ENCODE measurements around the gene HOXA6.

Gene HOXA6

DNA sequence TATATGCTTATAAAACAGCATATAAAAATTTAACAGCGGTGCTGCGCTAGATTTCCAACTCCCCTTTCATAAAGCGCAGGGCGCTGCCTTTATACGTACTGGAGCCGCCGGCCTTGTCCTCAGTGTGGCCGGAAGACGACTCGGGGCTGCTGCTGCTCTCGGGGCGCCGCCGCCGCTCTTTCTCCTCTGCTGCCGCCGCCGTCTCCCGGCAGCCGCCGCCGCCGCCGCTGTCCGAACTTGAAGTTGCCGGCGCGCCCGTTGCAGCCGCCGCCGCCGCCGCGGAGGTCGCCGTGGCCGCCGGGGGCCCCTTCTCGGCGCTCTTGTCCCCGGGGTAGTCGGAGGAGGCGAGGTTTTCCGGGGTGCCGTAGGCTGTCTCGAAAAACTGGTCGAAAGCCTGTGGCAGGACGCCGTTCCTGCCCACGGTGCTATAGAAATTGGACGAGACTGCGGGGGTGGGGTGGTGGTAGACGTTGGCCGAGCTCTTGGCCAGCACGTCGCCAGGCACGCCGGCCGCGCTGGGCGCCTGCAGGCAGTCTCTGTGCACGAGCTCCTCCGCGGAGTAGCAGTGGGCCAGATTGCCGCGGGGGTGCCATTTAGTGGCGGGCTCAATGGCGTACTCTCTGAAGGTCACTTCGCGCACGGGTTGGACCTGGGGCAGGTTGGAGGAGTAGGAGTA, 36.9 kb upstream of the HOXA6 start:
- DNase-seq (ENCODE audit: low spot score): no peak

DNA sequence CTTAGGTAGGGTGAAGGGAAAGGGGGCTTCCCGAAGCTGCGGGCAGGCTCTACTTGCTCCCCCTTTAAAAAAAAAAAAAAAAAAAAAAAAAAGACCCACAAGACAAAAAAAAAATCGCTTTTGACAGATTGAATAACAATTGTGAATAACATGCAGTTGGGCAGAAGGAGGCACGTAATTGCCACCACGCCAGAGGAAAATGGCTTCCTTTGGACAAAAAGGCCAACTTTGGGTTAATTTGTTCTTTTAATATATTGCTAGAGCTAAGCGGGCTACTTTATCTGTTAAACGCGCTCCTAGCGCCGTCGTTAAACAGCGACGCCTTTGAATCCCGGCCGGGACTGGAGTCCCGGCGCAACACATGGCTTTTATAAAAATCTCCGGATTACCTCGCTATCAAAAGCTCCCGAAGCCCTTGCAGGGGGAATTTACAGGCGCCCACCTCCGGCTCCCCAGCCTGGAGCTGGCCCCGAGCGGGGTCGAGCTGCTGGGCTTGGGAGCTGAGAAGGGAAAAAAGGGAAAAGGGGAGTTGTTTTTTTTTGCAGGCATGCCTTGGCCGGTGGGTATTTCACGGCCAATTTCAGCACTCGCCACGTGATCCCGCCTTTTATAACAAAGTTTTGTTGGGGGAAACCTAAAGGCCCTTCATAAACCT, 36.2 kb upstream of the HOXA6 start:
- DNase-seq (ENCODE audit: low spot score): no peak

GRCh38 chr7:27182861-27183681, 35.5 kb upstream of the HOXA6 start:
- no peak for DNase-seq (ENCODE audit: low spot score)

DNA sequence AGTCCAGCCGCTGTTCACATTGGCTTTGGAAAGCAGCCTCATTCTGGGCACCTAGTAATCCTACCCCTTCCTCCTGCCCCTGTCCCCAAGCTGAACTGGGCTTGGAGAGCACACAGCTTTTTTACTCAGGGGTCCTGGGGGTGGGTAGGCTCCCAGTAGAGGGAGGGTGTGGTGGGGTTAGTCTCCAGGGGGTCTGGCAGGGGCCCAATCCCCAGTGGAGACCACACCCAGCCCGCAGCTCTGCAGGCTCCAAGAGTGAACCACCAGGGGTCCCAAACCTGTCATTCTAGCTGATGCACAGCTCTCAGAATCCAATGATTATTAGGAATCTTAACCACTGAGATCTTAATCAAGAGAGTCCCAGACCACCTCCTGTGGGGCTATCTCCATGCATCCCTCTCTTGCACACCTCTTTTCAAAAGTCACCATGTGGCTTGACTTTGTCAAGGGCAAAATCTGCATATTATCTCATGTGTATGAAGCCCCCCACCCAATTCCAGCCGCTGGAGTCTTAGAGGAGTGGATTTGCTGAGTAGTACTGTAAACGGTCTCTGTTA, 34.8 kb upstream of the HOXA6 start:
- DNase-seq (ENCODE audit: low spot score): no peak

DNA sequence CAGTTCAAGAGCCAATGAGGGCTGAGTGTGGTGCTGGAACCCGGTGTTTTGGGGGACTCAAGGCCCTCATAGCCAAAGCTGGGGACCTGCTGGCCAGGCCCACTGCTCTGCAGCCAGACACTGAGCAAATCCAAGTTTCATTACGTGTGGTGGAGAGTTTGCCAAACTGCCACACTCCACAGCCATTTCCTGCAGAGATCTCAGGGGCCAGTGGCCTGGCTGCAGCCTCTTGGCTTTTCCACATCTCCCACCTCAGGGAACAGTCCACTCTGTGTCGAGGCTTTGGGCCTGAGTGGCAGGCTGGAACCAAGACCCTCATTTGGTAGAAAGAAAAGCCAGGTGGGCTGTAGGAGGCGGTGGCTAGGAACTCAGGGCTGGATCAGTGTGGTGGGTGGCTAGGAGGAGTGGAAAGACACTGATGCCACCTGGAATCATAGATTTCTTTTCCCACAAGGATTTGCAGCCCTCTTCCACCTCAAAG, 34.3 kb upstream of the HOXA6 start:
- no peak for DNase-seq (ENCODE audit: low spot score)

- DNase-seq (ENCODE audit: low spot score): no peak
Measured at GRCh38 chr7:27180431-27181420, 33.2 kb upstream of the HOXA6 start.

- no peak for DNase-seq (ENCODE audit: low spot score)
Measured at GRCh38 chr7:27179503-27180430, 32.2 kb upstream of the HOXA6 start.

- DNase-seq (ENCODE audit: low spot score): no peak
Measured at GRCh38 chr7:27179030-27179429, 31.5 kb upstream of the HOXA6 start.

- DNase-seq (ENCODE audit: low spot score): no peak
Measured at GRCh38 chr7:27178366-27178765, 30.8 kb upstream of the HOXA6 start.

GRCh38 chr7:27177795-27178320, 30.3 kb upstream of the HOXA6 start:
- no peak for DNase-seq (ENCODE audit: low spot score)

DNA sequence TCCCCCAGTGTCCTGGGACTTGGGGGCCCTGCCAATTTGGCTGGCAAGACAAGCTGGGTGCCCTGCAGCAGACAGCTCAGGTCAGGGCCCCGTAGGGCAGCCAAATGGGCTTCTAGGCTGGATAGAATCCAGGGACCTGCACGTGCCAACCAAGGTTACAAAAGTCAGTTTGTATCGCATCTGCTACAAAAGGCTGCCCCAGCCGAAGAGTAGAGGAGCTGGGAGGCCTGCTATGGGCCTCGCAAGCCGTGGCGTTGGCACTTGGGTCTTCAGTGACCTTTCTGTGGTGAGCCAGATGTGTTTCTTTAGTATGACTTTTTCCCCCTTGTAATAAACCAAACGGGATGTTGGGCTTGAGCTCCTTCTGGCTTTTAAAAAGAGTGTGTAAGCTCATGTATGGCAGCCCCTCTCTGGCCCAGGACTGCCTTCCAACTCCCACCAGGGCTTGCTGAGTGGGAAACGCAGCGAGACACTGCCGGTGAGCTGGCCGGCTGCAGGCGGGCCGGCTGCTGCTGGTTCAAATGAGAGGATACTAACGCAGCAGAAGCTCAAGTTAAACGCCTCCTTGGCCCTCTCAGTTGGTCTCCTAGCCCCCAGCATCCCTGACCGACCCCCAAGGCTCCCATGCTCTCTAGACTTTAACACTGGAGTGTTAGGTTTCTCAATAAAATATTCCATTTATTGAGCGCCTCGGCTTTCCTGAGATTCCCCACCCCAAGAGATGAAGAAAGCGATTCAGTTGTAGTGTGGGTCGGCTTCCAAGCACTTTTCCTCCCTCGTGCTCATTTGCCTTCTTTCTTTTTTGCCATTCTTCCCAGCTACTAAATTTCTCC, 29.6 kb upstream of the HOXA6 start:
- DNase-seq (ENCODE audit: low spot score): no peak

- DNase-seq (ENCODE audit: low spot score): no peak
Measured at GRCh38 chr7:27176524-27176845, 28.9 kb upstream of the HOXA6 start.

GRCh38 chr7:27175626-27176523, 28.3 kb upstream of the HOXA6 start:
- DNase-seq (ENCODE audit: low spot score): no peak

GRCh38 chr7:27174874-27175625, 27.5 kb upstream of the HOXA6 start:
- no peak for DNase-seq (ENCODE audit: low spot score)

DNA sequence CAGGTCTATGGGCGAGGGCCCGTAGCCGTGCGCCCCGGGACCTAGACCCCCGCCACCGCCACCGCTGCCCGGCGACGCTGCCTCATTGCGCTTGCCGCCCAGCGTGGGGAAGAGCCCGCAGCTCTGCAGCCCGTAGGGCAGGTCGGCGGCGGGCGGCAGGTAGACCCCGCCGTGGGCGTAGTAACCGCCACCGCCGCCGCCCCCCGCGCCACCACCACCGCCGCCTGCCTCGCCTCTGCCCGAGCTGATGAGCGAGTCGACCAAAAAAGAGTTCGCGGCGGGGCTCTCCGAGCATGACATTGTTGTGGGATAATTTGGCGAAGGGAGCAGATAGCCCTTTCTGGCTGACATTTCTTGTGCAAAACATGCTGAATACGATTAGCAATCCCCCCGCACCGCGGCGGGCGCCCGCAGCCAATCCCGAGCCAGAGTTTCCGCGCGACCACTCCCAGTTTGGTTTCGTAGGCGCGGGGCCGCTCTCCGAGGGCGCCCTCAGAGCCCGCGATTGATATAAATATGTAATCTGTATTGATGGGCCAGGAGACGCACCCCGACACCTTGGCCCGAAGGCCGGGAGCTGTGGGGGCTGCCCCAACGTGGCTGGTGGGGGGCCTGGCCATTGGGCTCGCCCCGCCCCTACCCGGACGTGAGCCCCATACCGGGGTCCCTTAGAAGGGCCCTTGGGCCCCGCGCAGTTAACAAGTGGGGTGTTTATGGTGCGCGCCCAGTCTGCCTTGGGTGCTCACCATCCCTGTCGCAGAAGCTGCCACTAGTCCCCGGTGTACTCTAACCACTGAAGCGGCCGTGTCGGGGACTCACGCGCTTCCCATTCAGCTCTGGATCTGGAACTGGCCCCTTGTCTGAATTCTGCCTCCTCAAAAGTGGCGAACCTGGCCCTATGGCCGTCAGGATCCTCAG, 26.6 kb upstream of the HOXA6 start, which contains the start of gene HOXA10:
Gene HOXA10 (minus strand): TSS at position 365 of the 918 bp plus-strand sequence. CDS start 14 bp downstream, at position 351.
- no peak for DNase-seq (ENCODE audit: low spot score)

DNA sequence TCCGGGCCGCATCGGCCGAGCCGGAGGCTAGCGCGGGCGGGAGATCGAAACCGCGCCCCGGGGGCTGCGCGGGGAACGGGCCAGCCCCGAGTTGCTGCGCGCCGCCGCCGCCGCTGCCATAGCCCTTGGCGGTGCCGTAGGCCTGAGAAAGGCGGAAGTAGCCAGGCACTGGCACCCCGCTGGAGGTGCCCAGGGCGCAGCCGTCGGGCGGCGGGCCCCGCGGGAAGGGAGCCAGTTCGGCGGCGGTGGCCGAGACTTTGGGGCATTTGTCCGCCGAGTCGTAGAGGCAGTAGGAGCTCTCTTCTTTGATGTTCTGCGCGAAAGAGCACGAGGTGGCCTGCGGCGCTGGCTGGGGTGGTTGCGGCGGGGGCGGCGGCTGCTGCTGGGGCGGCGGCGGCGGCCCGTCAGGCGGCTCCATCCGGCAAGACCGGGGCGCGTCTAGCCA, 26.0 kb upstream of the HOXA6 start:
- DNase-seq (ENCODE audit: low spot score): no peak
